HFF-Myc (cell line): Measurements from ENCODE around the gene HABP2.

Experiments used
- DNase-seq: peaks from one replicate; pipeline ENCODE4 v3.0.0-alpha.2; 2011; ENCODE audit warnings: low read depth; ENCODE audit errors: extremely low read depth
- H3K4me3 ChIP-seq: replicated peaks from 2 replicates; pipeline ENCODE4 v1.5.1; 2011; ENCODE audit warnings: low read depth, mild to moderate bottlenecking, control low read depth, low read length
- CTCF ChIP-seq: IDR thresholded peaks from 2 replicates; pipeline ENCODE4 v1.5.1; 2012; ENCODE audit warnings: mild to moderate bottlenecking, low read depth, low read length, control low read depth; ENCODE audit errors: missing control alignments

Gene HABP2

GRCh38 chr10:113532724-113533123, 20.1 kb upstream of the HABP2 start:
- H3K4me3 ChIP-seq: no peak overlapping the region
- TF ChIP-seq CTCF: no peak
- DNase-seq: no peak

DNA sequence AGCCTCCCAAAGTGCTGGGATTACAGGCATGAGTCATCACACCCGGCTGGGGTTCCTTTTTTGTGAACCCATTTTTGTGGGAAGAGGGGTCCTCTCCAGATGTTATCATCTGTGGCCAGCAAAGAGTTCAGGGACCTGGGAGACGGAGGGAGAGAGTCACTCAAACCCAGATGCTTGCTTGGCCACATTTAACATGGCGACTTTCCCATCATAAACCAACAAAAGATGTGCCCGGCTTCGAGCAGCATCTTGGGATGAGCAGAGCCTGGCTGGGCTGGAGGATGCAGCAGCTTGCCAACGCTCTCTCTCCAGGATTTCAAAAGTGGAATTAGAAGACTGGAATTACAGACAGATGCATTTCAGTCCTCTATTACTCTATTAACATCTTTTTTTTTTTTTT, 19.1 kb upstream of the HABP2 start:
- TF ChIP-seq CTCF: no peak
- DNase-seq: no peak
- H3K4me3 ChIP-seq: no peak overlapping the region

DNA sequence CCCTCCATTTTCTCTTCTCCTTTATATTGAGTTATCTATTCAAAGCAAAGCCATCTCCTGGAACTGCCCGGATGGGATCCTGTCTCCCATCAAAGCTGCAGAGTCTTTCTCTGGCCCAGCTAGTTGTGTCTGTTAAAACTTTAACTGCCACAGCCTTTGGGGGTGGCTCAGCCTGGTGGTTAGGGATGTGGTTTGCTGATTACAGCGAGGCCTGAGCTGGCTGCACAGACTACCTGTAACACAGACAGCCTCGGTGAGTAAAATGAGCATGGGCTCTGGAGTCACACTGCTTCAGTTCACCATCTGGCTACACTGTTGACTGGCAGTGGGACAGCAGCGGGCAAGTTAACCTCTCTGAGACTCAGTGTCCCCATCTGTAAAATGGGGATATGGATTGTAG, 18.4 kb upstream of the HABP2 start:
- no peak overlapping the region for H3K4me3 ChIP-seq
- TF ChIP-seq CTCF: no peak
- DNase-seq: no peak

- no peak for TF ChIP-seq CTCF
- no peak overlapping the region for H3K4me3 ChIP-seq
- DNase-seq: no peak
Measured at GRCh38 chr10:113537672-113538071, 15.2 kb upstream of the HABP2 start.

GRCh38 chr10:113538151-113538550, 14.7 kb upstream of the HABP2 start:
- DNase-seq: no peak
- no peak for TF ChIP-seq CTCF
- no peak overlapping the region for H3K4me3 ChIP-seq

DNA sequence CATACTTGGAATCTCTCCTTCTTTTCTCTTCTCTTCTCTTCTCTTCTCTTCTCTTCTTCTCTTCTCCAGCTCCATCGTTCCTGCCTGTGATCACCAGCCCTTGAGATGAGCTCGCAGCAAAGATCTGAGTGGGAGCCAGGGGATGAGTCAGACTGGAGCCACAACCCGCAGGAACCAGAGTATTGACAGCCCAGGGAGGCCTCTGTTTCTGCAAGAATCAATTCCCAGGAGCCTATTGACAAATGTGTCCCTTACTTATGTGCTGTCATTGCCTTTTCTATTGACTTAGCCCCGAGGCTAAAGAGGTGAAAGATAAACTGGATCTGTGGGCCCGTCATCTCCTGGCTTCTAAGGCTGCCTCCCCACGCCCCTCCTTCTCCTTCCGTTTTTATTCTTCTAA, 13.1 kb upstream of the HABP2 start:
- TF ChIP-seq CTCF: no peak
- no peak for DNase-seq
- H3K4me3 ChIP-seq: no peak overlapping the region

- no peak overlapping the region for H3K4me3 ChIP-seq
- no peak for DNase-seq
- no peak for TF ChIP-seq CTCF
Measured at GRCh38 chr10:113540845-113541548, 11.9 kb upstream of the HABP2 start.
